ENCODE measurements around the gene OAT.
"Not testable (repeated sequence)": the region's sequence is repeated elsewhere in the genome, so short reads cannot be mapped to it uniquely, and the experiment has no call there.

OAT gene

GRCh38 chr10:124378271-124378670 is 40.5 kb downstream of the OAT start:
- DNase-seq (ENCODE audit: low spot score): no peak

GRCh38 chr10:124377101-124377500 is 41.6 kb downstream of the OAT start:
- no peak for DNase-seq (ENCODE audit: low spot score)

DNA sequence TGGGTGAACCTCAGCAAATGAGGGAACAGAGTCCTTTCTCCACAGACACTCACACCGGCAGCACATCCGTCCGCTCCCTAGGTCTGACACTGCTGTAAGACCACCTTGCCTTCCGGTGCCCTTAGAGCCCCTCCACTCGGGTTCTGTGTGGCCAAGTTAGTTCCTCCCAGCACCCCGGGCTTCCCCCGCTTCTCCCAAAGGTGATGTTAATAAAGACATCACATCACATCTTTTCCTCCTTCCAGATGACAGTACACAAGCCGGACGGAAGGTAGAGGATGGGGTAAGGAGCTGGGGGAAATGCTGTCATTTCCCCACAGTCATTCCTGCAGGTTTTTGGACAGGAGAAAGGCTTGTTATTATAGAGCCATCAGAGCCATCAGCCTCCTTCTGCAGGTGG is 42.3 kb downstream of the OAT start:
- DNase-seq (ENCODE audit: low spot score): no peak

DNA sequence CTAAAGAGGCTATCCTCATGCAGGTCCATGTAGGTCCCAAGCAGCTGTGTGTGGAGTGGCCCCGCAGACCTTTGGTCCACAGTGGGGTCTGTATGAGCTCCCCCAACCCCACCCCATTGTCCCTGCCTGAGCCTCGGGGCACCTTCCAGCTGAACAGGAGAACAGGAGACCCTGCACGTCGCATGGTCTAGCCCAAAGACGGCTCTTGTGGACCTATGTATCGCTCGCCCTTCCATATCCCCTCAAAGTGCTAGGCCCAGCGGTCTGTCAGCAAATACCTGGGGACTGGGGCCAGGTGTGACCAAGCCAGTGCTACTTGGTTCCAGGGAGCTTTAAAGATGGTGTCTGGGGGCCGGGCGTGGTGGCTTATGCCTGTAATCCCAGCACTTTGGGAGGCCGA is 43.0 kb downstream of the OAT start:
- no peak for DNase-seq (ENCODE audit: low spot score)

- DNase-seq (ENCODE audit: low spot score): no peak
Measured at GRCh38 chr10:124375353-124375614, 43.4 kb downstream of the OAT start.

DNA sequence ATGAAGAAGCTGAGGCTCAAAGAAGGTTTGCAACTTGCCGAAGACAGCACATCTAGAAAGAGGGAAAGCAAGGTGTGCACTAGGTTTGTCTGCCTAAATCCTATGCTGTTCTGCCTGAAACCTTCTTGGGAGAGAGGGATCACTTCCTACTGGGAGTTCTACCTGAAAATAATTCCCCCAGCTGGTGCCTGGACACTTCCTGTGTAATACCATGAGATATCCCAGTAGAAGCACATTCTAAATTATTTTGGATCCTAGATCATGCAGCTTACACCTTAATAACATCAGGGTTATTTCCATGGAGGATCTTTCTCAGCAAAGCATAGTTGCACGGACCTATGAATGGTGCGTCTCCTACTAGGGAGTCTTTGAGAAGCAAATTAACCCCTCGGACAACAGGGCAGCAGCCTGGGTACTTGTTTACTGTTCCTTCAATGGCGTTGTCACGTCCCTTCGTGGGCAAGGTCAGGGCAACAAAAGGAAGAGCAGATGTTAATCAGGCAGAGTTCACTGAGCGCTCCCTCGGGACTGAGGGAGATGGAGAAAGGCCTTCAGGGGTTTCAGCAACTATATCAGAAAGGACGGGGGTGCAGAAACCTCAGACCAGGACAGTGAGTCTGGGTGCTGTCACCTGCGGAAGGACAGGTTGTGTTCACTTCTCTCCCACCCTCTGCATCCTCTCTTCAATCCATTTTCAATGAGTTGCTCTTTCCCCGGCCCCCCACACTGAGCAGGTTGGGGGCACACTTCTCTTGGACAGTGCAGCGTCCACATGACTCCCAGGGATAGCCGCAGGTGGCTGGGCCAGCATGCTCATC is 44.0 kb downstream of the OAT start:
- DNase-seq (ENCODE audit: low spot score): no peak

- DNase-seq (ENCODE audit: low spot score): no peak
Measured at GRCh38 chr10:124372899-124373298, 45.8 kb downstream of the OAT start.

DNA sequence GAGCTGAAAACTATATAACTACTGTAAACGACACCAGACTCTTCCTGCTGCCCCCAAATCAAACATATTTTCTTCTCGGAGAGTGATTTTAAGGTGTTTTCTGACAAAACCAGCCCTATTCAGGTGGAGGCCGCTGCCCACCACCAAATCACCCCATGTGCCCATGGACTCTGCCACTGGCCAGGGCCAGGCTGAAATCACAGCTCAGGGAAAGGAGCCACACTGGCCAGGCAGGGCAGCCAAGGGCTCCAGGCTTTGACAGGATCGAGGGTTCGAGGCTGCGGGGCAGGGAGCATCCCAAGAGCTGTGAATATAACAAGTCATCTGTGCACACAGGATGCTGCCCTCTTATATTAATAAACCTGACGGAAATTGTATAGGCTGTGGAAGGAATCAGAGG is 48.3 kb downstream of the OAT start:
- DNase-seq (ENCODE audit: low spot score): no peak

DNA sequence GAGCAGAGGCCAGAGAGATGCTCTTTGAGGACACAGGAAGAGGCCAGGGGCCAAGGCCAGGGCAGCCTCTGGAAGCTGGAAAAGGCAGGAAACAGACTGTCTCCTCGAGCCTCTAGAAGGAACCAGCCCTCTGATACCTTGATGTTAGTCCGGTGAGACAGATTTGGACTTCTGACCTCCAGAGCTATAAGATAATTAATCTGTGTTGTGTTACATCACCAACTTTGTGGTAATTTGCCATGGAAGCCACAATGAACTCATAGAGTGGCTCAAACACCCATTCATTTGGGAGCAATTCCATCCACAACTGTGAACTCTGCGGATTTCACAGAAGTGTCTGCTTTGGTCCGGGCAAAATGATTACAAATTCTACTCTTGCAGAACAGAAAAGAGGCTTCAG is 48.7 kb downstream of the OAT start:
- no peak for DNase-seq (ENCODE audit: low spot score)

DNA sequence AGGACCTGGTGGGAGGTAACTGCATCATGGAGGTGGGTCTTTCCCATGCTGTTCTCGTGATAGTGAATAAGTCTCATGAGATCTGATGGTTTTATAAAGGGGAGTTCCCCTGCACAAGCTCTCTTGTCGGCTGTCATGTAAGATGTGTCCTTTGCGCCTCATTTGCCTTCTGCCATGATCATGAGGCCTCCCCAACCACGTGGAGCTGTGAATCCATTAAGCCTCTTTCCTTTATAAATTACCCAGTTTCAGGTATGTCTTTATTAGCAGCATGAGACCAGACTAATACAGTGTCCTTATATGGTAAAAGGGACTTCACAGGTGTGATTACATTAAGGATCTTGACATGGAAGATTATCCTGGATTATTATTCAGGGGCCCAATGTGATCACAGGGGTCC is 49.2 kb downstream of the OAT start:
- DNase-seq (ENCODE audit: low spot score): not testable (repeated sequence)

- DNase-seq (ENCODE audit: low spot score): no peak
Measured at GRCh38 chr10:124369066-124369465, 49.7 kb downstream of the OAT start.

DNA sequence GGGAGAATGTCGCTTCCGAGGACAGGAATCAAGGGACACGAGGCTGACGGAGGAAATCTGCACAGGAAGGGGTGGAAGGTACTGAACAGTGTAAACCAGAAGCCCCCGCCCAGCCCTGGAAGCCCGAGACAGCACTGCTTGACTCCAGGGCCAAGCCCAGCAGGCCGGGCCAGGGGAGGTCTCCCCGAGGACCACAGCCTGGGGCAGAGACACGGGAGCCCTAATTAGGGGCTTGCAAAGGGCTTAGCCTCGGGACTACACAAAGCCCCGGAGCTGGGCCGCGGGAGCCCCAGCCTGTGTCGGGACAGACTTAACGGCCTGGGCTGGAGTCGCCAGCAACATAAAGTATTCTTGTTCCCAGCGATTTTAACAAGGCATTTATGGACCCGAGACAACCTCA is 50.8 kb downstream of the OAT start:
- no peak for DNase-seq (ENCODE audit: low spot score)

DNA sequence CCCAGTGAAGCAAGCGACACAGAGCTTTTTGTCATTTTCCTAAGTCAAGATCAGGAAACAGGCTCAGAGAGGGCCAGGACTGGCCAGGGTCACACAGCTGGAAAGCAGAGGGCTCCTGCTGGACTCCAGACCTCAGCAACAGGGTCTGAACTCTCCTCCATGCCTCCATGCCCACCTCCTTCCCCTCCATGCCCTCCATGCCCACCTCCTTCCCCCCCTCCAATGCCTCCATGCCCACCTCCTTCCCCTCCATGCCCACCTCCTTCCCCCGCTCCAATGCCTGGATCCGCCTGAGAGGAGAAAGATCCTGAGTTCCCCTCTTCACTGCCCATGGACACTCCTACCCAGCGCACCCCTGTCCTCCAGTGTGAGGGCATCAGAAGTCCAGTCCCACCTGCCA is 51.3 kb downstream of the OAT start:
- DNase-seq (ENCODE audit: low spot score): no peak

- DNase-seq (ENCODE audit: low spot score): no peak
Measured at GRCh38 chr10:124366825-124367224, 51.9 kb downstream of the OAT start.

DNA sequence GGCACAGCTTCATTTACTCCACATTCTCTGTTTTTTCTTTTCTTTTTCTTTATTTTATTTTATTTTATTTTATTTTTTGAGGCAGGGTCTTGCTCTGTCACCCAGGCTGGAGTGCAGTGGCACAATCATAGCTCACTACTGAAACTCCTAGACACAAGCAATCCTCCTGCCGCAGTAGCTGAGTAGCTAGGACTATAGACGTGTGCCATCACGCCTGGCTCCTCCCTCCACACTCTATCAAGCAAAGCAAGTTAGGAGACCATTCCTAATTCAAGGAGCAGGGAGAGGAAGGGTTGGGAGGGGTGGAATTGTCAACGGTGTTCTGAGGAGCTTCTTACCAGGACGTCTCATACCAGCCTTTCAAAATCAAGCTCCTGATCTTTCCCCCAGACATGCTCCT is 52.4 kb downstream of the OAT start:
- DNase-seq (ENCODE audit: low spot score): no peak

DNA sequence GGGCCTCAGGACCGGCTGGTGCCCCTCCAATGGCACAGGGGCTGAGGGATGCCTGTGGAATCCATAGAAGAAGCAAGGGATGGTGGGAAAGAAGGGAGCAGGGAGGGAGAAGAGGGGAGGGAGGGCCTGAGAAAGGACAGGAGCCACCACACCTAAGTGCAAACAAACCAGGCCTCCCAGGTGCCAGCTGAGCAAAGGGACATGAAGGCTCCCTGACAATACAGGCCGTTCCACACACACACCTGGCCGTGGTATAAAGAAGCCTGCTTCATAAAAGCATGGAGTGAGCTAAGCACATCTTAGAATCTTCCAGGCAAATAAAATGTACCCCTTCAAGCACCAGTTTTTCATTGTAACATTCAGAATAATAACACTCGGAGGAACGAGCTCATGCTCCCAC is 54.0 kb downstream of the OAT start:
- no peak for DNase-seq (ENCODE audit: low spot score)

DNA sequence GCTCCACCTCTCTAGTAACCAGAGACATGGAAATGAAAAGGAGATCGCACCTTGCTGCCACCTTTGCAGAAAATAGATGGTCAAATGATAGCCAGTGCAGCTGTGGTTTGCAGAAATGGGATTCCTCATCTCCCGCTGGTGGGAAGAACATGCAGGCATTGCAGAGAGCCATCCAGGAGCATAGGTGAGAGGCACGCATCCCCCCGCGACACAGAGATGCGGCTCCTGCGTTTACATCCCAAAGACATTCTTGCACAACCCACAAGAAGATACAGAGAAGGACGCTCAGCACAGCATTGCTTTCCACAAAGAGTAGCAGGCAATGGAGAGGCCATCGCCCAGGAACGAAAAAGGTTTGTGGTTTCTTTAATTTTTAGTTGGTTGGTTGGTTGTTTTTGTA is 56.2 kb downstream of the OAT start:
- DNase-seq (ENCODE audit: low spot score): no peak

DNA sequence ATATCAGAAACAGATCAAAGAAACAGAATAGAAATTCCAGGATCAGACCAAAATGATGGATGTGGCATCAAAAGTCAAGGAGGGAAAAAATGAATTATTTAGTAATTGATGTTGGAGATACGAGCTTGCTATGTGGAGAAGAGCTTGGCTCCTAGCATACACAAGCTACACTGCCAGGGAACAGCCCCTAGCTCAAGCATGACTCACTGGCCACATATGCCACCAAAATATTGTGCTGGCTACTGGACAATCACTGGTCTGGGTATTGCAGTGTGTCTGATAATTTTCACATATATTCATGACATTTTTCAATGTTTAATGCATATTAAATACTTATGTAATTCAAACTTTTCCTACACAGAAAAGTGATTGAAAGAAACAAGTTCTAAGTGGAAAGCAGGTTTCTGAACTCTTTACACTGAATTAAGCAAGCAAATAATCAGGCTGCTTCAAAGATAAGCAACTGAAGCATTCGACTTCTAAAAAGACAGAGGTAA is 59.3 kb downstream of the OAT start:
- DNase-seq (ENCODE audit: low spot score): no peak

GRCh38 chr10:124357561-124357885 is 61.2 kb downstream of the OAT start:
- DNase-seq (ENCODE audit: low spot score): no peak

GRCh38 chr10:124356701-124357560 is 61.8 kb downstream of the OAT start:
- no peak for DNase-seq (ENCODE audit: low spot score)

DNA sequence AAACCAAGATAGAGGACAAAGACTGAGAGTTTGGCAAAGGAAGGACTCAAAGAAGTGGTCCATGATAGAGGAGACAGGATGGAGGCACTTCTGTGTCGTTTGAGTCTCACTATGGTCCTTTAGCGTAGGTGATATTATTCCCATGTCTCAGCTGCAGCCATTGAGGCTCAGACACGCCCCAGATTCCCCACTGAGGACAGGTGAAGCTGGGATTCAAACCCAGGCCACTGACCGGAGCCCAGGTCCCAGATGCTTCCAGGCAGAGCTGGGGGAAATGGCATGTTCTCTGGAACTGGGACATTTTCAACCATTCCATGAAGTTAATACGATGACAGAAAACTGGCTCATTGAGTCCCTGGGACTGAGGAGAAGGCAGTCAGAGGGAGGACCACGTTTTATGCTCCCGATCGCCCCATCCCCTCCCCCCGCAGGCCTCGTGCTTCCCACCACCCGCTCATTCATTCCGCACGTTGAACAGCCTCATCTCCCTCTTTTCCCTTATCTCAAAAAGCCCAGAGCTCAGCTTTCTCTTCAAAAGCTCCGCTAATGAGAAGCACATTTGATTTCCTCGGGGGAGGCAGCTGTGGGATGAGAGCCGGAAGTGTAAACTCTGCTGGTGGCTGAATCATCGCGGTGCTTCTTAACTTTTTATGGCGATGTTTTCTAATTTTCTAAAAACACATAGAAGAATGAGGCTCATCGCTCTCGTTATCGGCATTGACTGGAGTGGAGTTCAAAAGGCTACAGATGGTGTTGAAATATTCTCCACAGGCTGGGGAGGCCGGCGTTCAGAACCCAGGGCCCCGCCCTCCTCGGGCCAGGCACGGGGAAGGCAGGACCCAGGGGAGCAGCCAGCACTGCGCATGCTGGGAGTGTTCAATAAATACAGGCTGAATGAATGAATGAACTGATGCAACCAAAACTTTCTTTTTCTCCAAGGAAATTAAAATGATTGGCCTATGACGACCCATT is 64.0 kb downstream of the OAT start:
- peak; percentile 16 for DNase-seq (ENCODE audit: low spot score)

- no peak for DNase-seq (ENCODE audit: low spot score)
Measured at GRCh38 chr10:124353896-124354295, 64.8 kb downstream of the OAT start.

Measured in CD4-positive, alpha-beta T cell treated with Interleukin-2 at 100 ng/mL for 4 hours (primary cell).